Muscle layer of colon (tissue), 2 donors: ENCODE results near the gene CSK.

Experiments used
- H3K27ac ChIP-seq: one replicate; pipeline ENCODE4 v1.7.0; 2013; ENCODE audit warnings: low read depth, mild to moderate bottlenecking, low read length, moderate library complexity
- H3K27me3 ChIP-seq, 2 donors: one replicate each; pipeline ENCODE4 v1.7.0; 2013; ENCODE audit warnings: low read length in 2 of 2, mild to moderate bottlenecking in 2 of 2; ENCODE audit not compliant: insufficient read depth in 2 of 2, control insufficient read depth in 1 of 2
- H3K36me3 ChIP-seq: one replicate; pipeline ENCODE4 v1.7.0; 2013; ENCODE audit warnings: mild to moderate bottlenecking, low read length; ENCODE audit not compliant: insufficient read depth
- H3K4me1 ChIP-seq: one replicate; pipeline ENCODE4 v1.7.0; 2013; ENCODE audit warnings: mild to moderate bottlenecking, low read length; ENCODE audit not compliant: insufficient read depth
- H3K4me3 ChIP-seq, 2 donors: one replicate each; pipeline ENCODE4 v1.7.0; 2013; ENCODE audit warnings: low read length in 2 of 2, low read depth in 1 of 2, mild to moderate bottlenecking in 1 of 2, moderate library complexity in 1 of 2
- H3K9ac ChIP-seq: one replicate; pipeline ENCODE4 v1.7.0; 2013; ENCODE audit warnings: low read length
- H3K9me3 ChIP-seq: one replicate; pipeline ENCODE4 v1.7.0; 2013; ENCODE audit warnings: mild to moderate bottlenecking, low read length
- donor health status: abdominal sarcoma.
- donor health status: Adenocarcinoma of cecum.

Gene CSK

DNA sequence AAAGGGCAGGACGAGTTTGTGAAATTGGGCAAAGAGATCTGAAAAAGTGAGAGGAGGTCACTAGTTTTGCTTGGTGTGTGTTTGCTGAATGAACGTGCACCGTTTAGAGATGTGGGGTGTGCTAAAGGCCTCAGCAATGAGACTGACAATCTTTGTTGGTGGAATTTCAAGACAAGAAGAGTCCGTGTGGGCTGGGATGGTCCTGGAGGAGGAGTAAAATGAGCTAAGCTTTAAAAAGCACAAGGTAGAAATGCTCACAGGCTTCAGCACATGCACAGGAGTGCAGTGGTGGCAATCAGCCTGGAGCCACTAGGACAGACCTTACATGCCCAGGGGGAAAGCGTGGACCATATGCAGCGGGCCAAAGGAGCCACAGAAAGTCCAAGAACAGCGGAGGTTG is 43.1 kb downstream of the CSK start:
- H3K4me3 ChIP-seq, result no peak overlapping the region
- H3K9me3 ChIP-seq, result no peaks in the 10 kb centered on the region
- H3K4me1 ChIP-seq, result no peaks in the 10 kb centered on the region
- no peak overlapping the region for H3K9ac ChIP-seq
- no peak overlapping the region for H3K27ac ChIP-seq
- H3K36me3 ChIP-seq, result no peaks in the 10 kb centered on the region
- peaks cover 6 to 14% of the 10 kb centered on the region in 2 donors for H3K27me3 ChIP-seq

DNA sequence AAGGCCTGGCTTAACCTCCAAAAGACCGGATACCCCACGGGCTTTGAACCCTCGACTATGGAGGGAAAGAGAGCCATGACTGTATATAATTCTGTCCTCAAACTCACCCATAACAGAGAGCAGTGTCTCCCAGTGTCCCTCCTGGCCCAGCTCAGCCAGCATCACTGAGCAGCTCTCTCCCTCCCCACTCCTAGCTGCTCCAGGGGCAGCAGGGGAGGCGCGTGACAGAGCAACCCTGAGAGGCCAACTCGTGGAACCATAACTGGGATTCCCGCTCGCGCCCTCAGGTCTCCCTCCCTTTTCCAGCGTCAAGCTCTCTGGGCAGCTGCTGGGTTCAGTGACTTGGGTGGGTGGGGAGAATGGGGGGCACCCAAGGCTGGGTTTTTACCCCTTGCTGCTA is 44.0 kb downstream of the CSK start:
- Histone ChIP-seq H3K9me3 (no peaks in the 10 kb centered on the region), H3K36me3 (no peaks in the 10 kb centered on the region), H3K27me3 (peaks cover 6 to 14% of the 10 kb centered on the region in 2 donors), H3K4me1 (peaks cover 4% of the 10 kb centered on the region), H3K4me3 (no peak overlapping the region), H3K27ac (no peak overlapping the region), H3K9ac (no peak overlapping the region)

DNA sequence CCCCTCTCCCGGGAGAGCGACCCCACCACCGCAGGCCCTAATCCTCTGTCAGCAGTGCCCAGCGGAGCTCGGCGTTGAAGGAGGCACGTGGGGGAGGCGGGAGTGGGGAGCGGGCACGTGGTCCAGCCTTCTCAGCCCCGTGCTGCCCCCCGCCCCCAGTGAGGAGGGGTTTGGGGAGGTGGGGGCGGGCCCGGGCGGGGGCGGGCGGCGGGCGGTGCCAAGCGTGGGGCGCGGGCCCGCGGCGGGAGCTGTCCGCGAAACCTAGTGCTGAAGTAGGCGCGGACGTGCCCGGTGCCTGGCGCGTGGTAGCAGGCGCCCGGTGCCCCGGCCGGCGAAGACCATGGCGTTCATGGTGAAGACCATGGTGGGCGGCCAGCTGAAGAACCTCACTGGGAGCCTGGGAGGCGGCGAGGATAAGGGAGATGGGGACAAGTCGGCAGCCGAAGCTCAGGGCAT is 44.5 kb downstream of the CSK start, which contains the start of gene CPLX3:
TSS of gene CPLX3 (plus strand) at position 264 of the 456 bp plus-strand sequence. CDS start at position 341, 77 bp downstream.
- Histone ChIP-seq H3K9me3 (no peaks in the 10 kb centered on the region), H3K9ac (no peak within 1 kb of the TSS), H3K4me3 (no peak within 1 kb of the TSS), H3K36me3 (no peaks in the 10 kb centered on the region), H3K27me3 (peaks cover 6 to 14% of the 10 kb centered on the region in 2 donors), H3K27ac (no peak within 1 kb of the TSS), H3K4me1 (peaks cover 8% of the 10 kb centered on the region)

DNA sequence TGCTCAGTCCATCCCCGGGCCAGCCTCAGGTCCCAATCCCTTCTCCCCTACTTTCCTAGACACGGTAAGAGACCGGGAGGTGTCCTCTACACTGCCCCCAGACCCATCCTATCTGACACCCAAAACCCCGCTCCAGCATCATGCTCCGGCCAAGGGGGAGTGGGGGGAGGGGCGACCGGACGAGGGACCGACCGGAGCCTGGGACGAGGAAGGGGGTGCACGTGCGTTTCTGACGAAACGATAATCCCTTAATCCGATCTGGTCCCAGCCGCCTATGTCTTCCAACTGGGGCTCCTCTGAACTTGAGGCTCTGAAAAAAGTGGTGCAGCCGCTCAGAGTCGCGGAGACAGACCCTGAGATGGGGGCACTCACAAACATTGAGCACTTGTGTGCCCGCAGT is 45.0 kb downstream of the CSK start:
- Histone ChIP-seq H3K9ac (no peak overlapping the region), H3K36me3 (no peaks in the 10 kb centered on the region), H3K9me3 (no peaks in the 10 kb centered on the region), H3K4me1 (peaks cover 12% of the 10 kb centered on the region), H3K27me3 (peaks cover 6 to 14% of the 10 kb centered on the region in 2 donors), H3K4me3 (no peak overlapping the region), H3K27ac (no peak overlapping the region)

DNA sequence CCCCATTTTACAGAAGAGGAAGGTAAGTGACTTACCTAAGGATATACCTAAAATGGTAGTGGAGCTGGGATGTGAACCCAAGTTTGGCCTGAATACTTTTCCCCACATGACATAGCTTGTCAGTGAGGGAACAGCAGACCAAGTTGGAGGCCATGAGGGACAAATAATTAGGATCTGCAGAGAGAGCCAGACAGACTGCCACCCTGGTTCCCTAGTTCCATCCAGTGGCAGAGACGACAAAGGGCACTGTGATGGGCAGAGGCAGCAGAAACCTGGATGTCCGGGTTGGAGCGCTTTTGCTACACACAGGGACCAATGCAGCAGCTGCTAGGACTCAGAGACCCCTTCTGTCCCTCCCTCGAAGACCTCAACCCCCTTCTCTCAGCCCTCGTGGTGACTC is 45.7 kb downstream of the CSK start:
- H3K36me3 ChIP-seq, result no peaks in the 10 kb centered on the region
- H3K9me3 ChIP-seq, result no peaks in the 10 kb centered on the region
- peaks cover 6 to 14% of the 10 kb centered on the region in 2 donors for H3K27me3 ChIP-seq

DNA sequence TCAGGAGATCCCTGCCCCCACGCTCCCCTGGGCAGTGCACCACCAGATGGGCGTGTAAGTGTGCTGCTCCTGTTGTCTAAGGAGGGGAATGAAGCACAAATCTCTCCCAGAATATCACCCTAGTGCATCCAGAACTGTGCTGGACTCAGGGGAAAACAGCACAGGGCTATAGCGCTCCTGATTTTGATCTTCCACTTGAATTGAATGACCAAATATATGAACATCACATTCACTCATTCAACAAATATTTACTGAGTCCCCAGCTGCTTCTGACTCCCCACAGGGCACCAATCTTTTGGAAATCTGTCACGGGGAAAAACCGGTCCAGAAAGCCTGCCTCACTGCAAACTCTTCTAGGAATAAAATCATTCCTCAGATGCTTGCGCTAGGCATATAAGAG is 47.0 kb downstream of the CSK start:
- no peak overlapping the region for H3K9ac ChIP-seq
- H3K4me3 ChIP-seq, result no peak overlapping the region
- no peak overlapping the region for H3K27ac ChIP-seq
- H3K4me1 ChIP-seq, result peaks cover 12% of the 10 kb centered on the region
- H3K9me3 ChIP-seq, result no peaks in the 10 kb centered on the region
- H3K27me3 ChIP-seq, result peaks cover 6 to 14% of the 10 kb centered on the region in 2 donors
- H3K36me3 ChIP-seq, result no peaks in the 10 kb centered on the region

More for the DNA sequence above, 45.7 kb downstream of the CSK start:
- Histone ChIP-seq H3K4me3 (no peak overlapping the region), H3K9ac (no peak overlapping the region), H3K4me1 (peaks cover 12% of the 10 kb centered on the region), H3K27ac (no peak overlapping the region)

DNA sequence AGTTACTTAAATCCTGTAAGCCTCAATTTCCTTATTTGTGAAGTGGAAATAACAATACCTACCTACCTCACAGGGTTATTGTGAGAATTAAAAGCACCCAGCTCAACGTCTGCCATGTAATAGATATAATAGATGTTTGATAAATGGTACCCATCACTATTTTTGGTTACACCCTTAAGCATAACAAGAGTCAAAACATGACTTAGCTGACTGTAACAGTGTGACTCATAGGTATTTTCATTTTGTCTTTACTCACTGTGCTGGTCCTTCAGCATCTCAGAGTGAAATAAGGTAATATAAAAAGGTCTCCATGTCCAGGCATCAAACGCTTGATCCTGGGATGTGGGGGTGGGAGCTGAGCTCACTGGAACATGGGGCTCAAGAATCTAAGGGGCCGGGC is 47.6 kb downstream of the CSK start:
- peaks cover 6 to 14% of the 10 kb centered on the region in 2 donors for H3K27me3 ChIP-seq
- no peaks in the 10 kb centered on the region for H3K9me3 ChIP-seq
- no peak overlapping the region for H3K27ac ChIP-seq
- no peak overlapping the region for H3K9ac ChIP-seq
- peaks cover 12% of the 10 kb centered on the region for H3K4me1 ChIP-seq
- H3K4me3 ChIP-seq, result no peak overlapping the region
- H3K36me3 ChIP-seq, result no peaks in the 10 kb centered on the region

GRCh38 chr15:74829991-74830390 is 48.1 kb downstream of the CSK start:
- Histone ChIP-seq H3K4me3 (no peak overlapping the region), H3K27me3 (peaks cover 6 to 14% of the 10 kb centered on the region in 2 donors), H3K9me3 (no peaks in the 10 kb centered on the region)

DNA sequence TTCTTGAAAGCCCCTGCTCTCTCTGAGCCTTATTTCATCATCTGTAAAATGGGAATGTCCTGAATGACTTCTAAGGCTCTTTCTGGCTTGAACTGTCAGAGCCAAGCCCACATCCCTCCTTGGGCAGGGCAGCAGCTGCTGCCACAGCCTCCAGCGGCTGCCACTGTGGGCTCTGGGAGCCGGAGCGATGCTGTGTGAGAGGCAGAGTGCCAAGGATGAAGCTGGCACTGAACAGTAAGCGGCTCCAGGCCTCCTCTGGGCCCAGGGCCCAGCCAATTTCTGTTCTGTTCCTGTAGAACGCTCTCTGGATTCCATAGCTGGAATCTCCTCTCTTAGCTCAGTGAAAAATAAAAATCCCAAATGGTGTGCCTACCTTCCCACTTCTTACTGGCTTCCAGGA is 49.0 kb downstream of the CSK start:
- no peak overlapping the region for H3K27ac ChIP-seq
- peaks cover 12% of the 10 kb centered on the region for H3K4me1 ChIP-seq
- H3K9ac ChIP-seq, result no peak overlapping the region
- H3K27me3 ChIP-seq, result peaks cover 6 to 14% of the 10 kb centered on the region in 2 donors
- H3K36me3 ChIP-seq, result no peaks in the 10 kb centered on the region
- H3K9me3 ChIP-seq, result no peaks in the 10 kb centered on the region
- no peak overlapping the region for H3K4me3 ChIP-seq

More at GRCh38 chr15:74829991-74830390, 48.1 kb downstream of the CSK start:
- H3K27ac ChIP-seq, result no peak overlapping the region
- peaks cover 12% of the 10 kb centered on the region for H3K4me1 ChIP-seq
- H3K36me3 ChIP-seq, result no peaks in the 10 kb centered on the region
- no peak overlapping the region for H3K9ac ChIP-seq

GRCh38 chr15:74831813-74832495 is 50.1 kb downstream of the CSK start:
- H3K27ac ChIP-seq, result no peak overlapping the region
- H3K4me1 ChIP-seq, result peaks cover 12% of the 10 kb centered on the region
- H3K27me3 ChIP-seq, result peaks cover 5 to 10% of the 10 kb centered on the region in 2 donors
- H3K9me3 ChIP-seq, result no peaks in the 10 kb centered on the region
- H3K36me3 ChIP-seq, result peaks cover 7% of the 10 kb centered on the region
- H3K9ac ChIP-seq, result no peak overlapping the region
- no peak overlapping the region for H3K4me3 ChIP-seq

- Histone ChIP-seq H3K36me3 (peaks cover 9% of the 10 kb centered on the region), H3K27me3 (peaks cover 0 to 1% of the 10 kb centered on the region in 2 donors), H3K9me3 (no peaks in the 10 kb centered on the region), H3K27ac (no peak overlapping the region), H3K4me3 (no peak overlapping the region), H3K4me1 (peaks cover 12% of the 10 kb centered on the region), H3K9ac (no peak overlapping the region)
Measured at GRCh38 chr15:74832826-74833225, 50.9 kb downstream of the CSK start.
